ENCODE results near the gene ZNF462.

ZNF462 gene

GRCh38 chr9:106932178-106932577 is 69.2 kb downstream of the ZNF462 start:
- no peak for DNase-seq

- no peak for DNase-seq
Measured at GRCh38 chr9:106932675-106933074, 69.7 kb downstream of the ZNF462 start.

- no peak for DNase-seq
Measured at GRCh38 chr9:106933470-106933869, 70.5 kb downstream of the ZNF462 start.

GRCh38 chr9:106934442-106935238 is 71.7 kb downstream of the ZNF462 start:
- DNase-seq: no peak

- no peak for DNase-seq
Measured at GRCh38 chr9:106936680-106937079, 73.7 kb downstream of the ZNF462 start.

- no peak for DNase-seq
Measured at GRCh38 chr9:106941916-106942315, 79.0 kb downstream of the ZNF462 start.

- DNase-seq: no peak
Measured at GRCh38 chr9:106945727-106946660, 83.0 kb downstream of the ZNF462 start.

- no peak for DNase-seq
Measured at GRCh38 chr9:106947106-106947900, 84.3 kb downstream of the ZNF462 start.

- no peak for DNase-seq
Measured at GRCh38 chr9:106953174-106953573, 90.2 kb downstream of the ZNF462 start.

- no peak for DNase-seq
Measured at GRCh38 chr9:106954558-106954957, 91.6 kb downstream of the ZNF462 start.

GRCh38 chr9:106954974-106955850 is 92.2 kb downstream of the ZNF462 start:
- DNase-seq: no peak

GRCh38 chr9:106956971-106957370 is 94.0 kb downstream of the ZNF462 start:
- DNase-seq: no peak

GRCh38 chr9:106958955-106959657 is 96.1 kb downstream of the ZNF462 start:
- DNase-seq: no peak

- no peak for DNase-seq
Measured at GRCh38 chr9:106960258-106960657, 97.3 kb downstream of the ZNF462 start.

- no peak for DNase-seq
Measured at GRCh38 chr9:106961623-106962022, 98.7 kb downstream of the ZNF462 start.

- DNase-seq: no peak
Measured at GRCh38 chr9:106962122-106962521, 99.2 kb downstream of the ZNF462 start.

GRCh38 chr9:106962615-106963363 is 99.8 kb downstream of the ZNF462 start:
- no peak for DNase-seq

GRCh38 chr9:106963684-106964083 is 100.7 kb downstream of the ZNF462 start:
- no peak for DNase-seq

- DNase-seq: no peak
Measured at GRCh38 chr9:106964329-106964728, 101.4 kb downstream of the ZNF462 start.

GRCh38 chr9:106964822-106965525 is 102.0 kb downstream of the ZNF462 start:
- no peak for DNase-seq

Measured in activated CD4-positive, alpha-beta T cell treated with anti-CD3 and anti-CD28 coated beads for 48 hours (primary cell).